Measurements from ENCODE around the gene CACHD1. TPM values are rescaled to one million over a fixed set of nuclear protein-coding genes. Genes with fewer than 3 reads are reported as not detected.
"Not testable (repeated sequence)": the region's sequence is repeated elsewhere in the genome, so short reads cannot be mapped to it uniquely, and the experiment has no call there.

CACHD1 gene
- total RNA-seq, 1 donor from 2014 or later, result 9.6 TPM

DNA sequence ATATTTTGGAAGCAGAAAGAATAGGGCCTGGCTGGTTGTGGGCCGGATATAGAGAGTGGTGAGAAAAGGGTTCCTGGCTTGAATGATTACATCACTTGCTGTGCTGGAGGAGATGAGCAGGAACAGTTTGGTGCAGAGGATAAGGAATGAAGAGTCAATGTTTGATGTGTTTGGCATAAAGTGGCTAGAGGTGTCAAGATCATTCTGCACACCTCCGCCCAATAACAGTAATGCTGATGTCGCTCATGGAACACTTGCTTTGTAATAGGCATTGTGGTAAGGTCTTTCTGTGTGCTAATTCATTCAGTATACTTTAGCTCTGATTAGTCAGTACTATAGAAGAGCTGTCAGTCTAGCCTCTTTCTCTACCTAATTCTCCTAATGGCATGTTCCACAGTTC is 226.9 kb downstream of the CACHD1 start:
- DNase-seq (ENCODE audit: low spot score), result no peak

DNA sequence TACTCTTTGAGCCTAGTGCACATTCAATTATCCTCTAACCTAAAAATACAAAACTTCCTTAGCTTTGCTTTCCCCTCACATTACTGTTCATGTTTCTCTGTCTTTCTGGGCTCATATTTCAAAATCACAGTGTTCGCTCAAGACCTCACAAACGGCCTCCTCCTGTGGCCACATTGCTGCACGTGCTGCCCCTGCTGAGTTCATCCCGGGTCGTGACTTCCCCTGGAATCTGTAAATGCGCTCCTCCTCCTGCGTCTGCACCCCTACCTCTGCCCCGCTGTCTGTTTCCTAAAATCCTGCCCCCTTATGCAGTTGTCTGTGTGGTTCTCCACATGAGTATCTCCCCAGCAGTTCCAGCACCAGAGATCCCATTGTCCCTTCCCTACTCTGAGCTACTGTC is 229.4 kb downstream of the CACHD1 start:
- DNase-seq (ENCODE audit: low spot score), result no peak

DNA sequence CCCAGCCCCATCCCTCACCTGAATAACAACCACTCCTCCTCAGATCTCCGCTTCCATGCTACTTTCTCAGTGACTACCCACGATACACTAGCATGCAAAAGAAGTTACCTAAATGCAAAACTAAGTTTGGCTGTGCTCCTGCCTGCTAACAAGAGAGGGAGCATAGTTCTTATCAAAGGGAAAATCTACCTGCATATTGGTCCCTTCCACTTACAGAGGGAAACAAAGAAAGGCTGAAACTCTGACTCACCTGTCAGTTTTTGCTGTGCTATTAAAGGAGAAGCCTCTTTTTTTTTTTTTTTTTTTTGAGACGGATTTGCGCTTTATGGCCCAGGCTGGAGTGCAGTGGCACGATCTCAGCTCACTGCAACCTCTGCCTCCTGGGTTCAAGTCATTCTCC is 231.1 kb downstream of the CACHD1 start:
- DNase-seq (ENCODE audit: low spot score), result no peak

DNA sequence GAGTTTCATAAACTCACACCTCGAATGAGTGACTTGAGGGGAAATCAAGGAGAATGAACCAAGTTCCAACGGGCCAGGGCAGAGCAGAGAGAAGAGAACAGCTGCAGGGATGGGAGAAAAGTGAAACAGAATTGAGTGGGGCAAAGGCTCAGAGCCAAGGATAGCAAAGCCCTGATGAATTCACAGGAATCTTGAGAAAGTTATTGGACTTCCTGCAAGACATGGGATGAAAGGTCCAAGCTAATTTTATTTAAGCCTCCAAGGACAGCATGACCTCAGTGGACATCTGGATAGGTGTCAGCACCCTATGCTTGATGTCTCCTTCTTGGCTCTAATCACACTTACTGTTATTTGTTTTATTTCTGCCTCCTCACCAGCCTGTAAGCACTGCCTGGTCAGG is 232.0 kb downstream of the CACHD1 start:
- DNase-seq (ENCODE audit: low spot score), result no peak

- DNase-seq (ENCODE audit: low spot score), result not testable (repeated sequence)
These were observed 232.7 kb downstream of the CACHD1 start for GRCh38 chr1:64702670-64703069.

DNA sequence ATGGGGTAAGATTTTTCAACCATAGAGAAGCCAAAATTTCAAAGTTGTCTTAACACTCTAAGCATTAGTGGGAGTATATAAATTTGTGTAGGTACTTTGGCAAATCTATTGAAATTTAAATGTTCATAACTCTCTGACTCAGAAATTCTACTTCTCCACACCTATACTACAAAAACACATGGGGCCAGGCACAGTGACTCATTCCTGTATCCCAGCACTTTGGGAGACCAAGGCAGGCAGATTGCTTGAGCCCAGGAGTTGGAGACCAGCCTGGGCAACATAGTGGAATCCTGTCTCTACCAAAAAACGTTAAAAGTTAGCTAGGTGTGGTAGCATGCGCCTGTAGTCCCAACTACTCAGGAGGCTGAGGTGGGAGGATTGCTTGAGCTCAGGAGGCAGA is 233.7 kb downstream of the CACHD1 start:
- DNase-seq (ENCODE audit: low spot score), result no peak

GRCh38 chr1:64705591-64705990 is 235.7 kb downstream of the CACHD1 start:
- no peak for DNase-seq (ENCODE audit: low spot score)

DNA sequence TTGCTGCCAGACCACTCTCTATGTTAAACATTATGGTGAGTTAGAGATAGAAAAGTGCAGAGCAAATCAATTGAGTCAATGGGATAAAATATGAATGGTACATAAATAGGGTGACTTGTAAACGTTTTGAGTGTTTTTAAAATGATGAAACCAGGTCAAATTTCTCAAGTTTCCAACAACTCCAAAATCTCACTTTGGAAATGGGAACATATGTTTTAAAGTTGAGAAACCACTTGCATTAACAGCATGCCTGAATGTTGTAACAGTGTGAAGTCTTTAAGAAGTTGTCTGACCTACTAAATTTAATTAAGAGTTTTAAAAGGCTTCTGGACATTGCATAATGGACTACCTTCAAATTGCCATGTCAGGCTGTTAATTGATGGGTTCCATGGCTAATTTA is 241.3 kb downstream of the CACHD1 start:
- no peak for DNase-seq (ENCODE audit: low spot score)

- DNase-seq (ENCODE audit: low spot score), result no peak
These were observed 242.1 kb downstream of the CACHD1 start for GRCh38 chr1:64712049-64712448.

DNA sequence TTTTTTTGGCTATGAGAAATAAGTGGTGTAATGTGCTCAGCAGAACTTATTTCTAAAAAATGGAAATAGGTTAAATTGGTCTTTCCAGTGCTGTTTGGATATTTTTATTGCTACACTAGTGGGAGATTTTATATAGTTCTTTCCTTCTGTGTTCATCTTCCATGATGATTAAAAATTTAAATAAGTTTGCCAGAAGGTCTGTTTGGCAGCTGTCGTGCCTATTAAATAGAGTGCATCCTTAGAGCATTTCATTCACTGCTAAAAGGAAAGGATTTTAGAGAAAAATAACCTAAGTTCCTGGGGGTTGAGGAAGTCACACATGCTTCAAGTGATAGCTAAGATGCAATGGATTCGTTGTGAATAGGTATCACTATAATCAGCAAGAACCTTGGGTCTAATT is 245.3 kb downstream of the CACHD1 start:
- DNase-seq (ENCODE audit: low spot score), result no peak

- DNase-seq (ENCODE audit: low spot score), result no peak
These were observed 251.2 kb downstream of the CACHD1 start for GRCh38 chr1:64721135-64721534.

GRCh38 chr1:64721576-64722145 is 251.7 kb downstream of the CACHD1 start:
- DNase-seq (ENCODE audit: low spot score), result no peak

- no peak for DNase-seq (ENCODE audit: low spot score)
These were observed 257.9 kb downstream of the CACHD1 start for GRCh38 chr1:64727861-64728260.

DNA sequence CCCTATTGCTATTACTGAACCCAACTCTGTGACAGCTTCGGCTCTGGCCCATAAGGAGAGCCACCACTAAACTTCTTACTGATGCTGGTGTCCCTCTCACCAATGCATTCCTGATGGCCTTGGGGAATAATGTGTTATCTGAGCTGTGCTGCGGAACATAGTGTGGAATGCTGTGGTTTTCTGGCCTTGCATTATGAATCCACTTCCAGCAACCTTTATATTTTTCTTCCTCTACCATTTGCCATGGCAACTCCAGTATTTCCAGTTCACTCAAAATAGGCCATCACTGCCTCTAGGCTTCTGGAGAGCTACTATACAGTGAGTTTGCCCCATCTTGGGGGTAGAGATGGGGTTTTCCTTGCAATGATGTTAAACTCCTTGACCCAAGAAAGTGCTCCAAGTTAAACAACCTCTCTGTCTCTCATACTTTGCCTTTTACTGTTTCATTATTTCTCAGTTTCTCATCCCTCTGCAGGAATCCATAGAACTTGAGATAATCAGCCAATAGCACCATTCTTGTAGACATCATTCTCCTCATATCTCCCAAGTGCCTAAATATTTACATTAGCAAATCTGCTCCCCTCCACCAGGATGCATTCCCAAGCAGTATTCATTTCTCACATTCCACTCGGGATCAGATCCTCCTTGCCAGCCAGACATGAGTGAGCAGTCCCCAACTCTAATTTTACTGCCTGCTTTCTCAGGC is 263.8 kb downstream of the CACHD1 start:
- no peak for DNase-seq (ENCODE audit: low spot score)

- no peak for DNase-seq (ENCODE audit: low spot score)
These were observed 264.3 kb downstream of the CACHD1 start for GRCh38 chr1:64734287-64734652.

GRCh38 chr1:64740687-64741086 is 270.8 kb downstream of the CACHD1 start:
- not testable (repeated sequence) for DNase-seq (ENCODE audit: low spot score)

Data from umbilical cord (tissue), 2 donors.